H9 (cell line): ENCODE data around the gene SLC35A4. TPM values are rescaled to one million over a fixed set of nuclear protein-coding genes. Genes with fewer than 3 reads are reported as not detected.

ENCODE experiments used
- DNase-seq: peaks from one replicate; pipeline ENCODE4 v3.0.0-alpha.2; 2017
- H2AFZ ChIP-seq: one replicate; pipeline ENCODE4 v1.6.1; 2013; ENCODE audit warnings: mild to moderate bottlenecking, low read length, control low read depth, moderate library complexity
- H2AK5ac ChIP-seq: 2 replicates; pipeline ENCODE4 v1.6.1; 2013; ENCODE audit warnings: low read length, control low read depth, mixed read lengths; ENCODE audit not compliant: insufficient read length
- H2BK120ac ChIP-seq: one replicate; pipeline ENCODE4 v1.6.1; 2013; ENCODE audit warnings: low read depth, mild to moderate bottlenecking, low read length, control low read depth, inconsistent platforms; ENCODE audit not compliant: poor library complexity, severe bottlenecking
- H2BK12ac ChIP-seq: 2 replicates; pipeline ENCODE4 v1.6.1; 2013; ENCODE audit warnings: low read length, control low read depth, mixed read lengths, low read depth; ENCODE audit not compliant: insufficient read length
- H2BK15ac ChIP-seq: 2 replicates; pipeline ENCODE4 v1.6.1; 2013; ENCODE audit warnings: low read depth, low read length, control low read depth
- H2BK20ac ChIP-seq: one replicate; pipeline ENCODE4 v1.6.1; 2013; ENCODE audit warnings: low read depth, mild to moderate bottlenecking, low read length, control low read depth, inconsistent platforms; ENCODE audit not compliant: poor library complexity, severe bottlenecking
- H2BK5ac ChIP-seq: 2 replicates; pipeline ENCODE4 v1.6.1; 2013; ENCODE audit warnings: low read length, control low read depth, mixed read lengths; ENCODE audit not compliant: insufficient read length
- H3K14ac ChIP-seq: 2 replicates; pipeline ENCODE4 v1.6.1; 2013; ENCODE audit warnings: low read length, control low read depth; ENCODE audit not compliant: insufficient read depth
- H3K18ac ChIP-seq: 2 replicates; pipeline ENCODE4 v1.6.1; 2013; ENCODE audit warnings: low read depth, mild to moderate bottlenecking, mixed read lengths, low read length, control low read depth; ENCODE audit not compliant: insufficient read length
- H3K23ac ChIP-seq: 2 replicates; pipeline ENCODE4 v1.6.1; 2013; ENCODE audit warnings: low read length, control low read depth, mixed read lengths, low read depth; ENCODE audit not compliant: insufficient read length
- H3K23me2 ChIP-seq: 2 replicates; pipeline ENCODE4 v1.6.1; 2013; ENCODE audit warnings: low read depth, mild to moderate bottlenecking, mixed read lengths, low read length, control low read depth; ENCODE audit not compliant: insufficient read length, poor library complexity, severe bottlenecking
- H3K27ac ChIP-seq: 2 replicates; pipeline ENCODE4 v1.5.1; 2013; ENCODE audit warnings: low read length, control low read depth, mixed read lengths, low read depth; ENCODE audit not compliant: insufficient read length
- H3K27me3 ChIP-seq: 2 replicates; pipeline ENCODE4 v1.6.1; 2013; ENCODE audit warnings: low read length, control low read depth, inconsistent platforms; ENCODE audit not compliant: insufficient read depth
- H3K4ac ChIP-seq: 2 replicates; pipeline ENCODE4 v1.6.1; 2013; ENCODE audit warnings: low read depth, mild to moderate bottlenecking, control low read depth, inconsistent platforms, low read length, moderate library complexity
- H3K4me1 ChIP-seq: 2 replicates; pipeline ENCODE4 v1.6.1; 2013; ENCODE audit warnings: low read length, control low read depth, inconsistent platforms; ENCODE audit not compliant: insufficient read depth
- H3K4me2 ChIP-seq: 2 replicates; pipeline ENCODE4 v1.6.1; 2013; ENCODE audit warnings: low read length, control low read depth, mixed read lengths; ENCODE audit not compliant: insufficient read length, insufficient read depth
- H3K56ac ChIP-seq: 2 replicates; pipeline ENCODE4 v1.6.1; 2013; ENCODE audit warnings: low read depth, mild to moderate bottlenecking, mixed read lengths, low read length, control low read depth; ENCODE audit not compliant: insufficient read length
- H3K79me1 ChIP-seq: 2 replicates; pipeline ENCODE4 v1.6.1; 2013; ENCODE audit warnings: low read depth, mild to moderate bottlenecking, moderate library complexity, low read length, control low read depth, inconsistent platforms; ENCODE audit not compliant: insufficient read depth, poor library complexity, severe bottlenecking
- H3K79me2 ChIP-seq: 2 replicates; pipeline ENCODE4 v1.6.1; 2013; ENCODE audit warnings: low read length, control low read depth, inconsistent platforms; ENCODE audit not compliant: insufficient read depth
- H3K9ac ChIP-seq: 2 replicates; pipeline ENCODE4 v1.6.1; 2013; ENCODE audit warnings: low read length, control low read depth, mixed read lengths; ENCODE audit not compliant: insufficient read length; ENCODE audit errors: extremely low read depth
- H3K9me3 ChIP-seq: one replicate; pipeline ENCODE4 v1.6.1; 2013; ENCODE audit warnings: low read depth, low read length, inconsistent platforms; ENCODE audit not compliant: control insufficient read depth
- H3T11ph ChIP-seq: one replicate; pipeline ENCODE4 v1.6.1; 2013; ENCODE audit warnings: mild to moderate bottlenecking, low read length, control low read depth, inconsistent platforms
- H4K20me1 ChIP-seq: one replicate; pipeline ENCODE4 v1.6.1; 2013; ENCODE audit not compliant: control insufficient read depth, insufficient read length, insufficient read depth
- H4K5ac ChIP-seq: 2 replicates; pipeline ENCODE4 v1.6.1; 2013; ENCODE audit warnings: low read depth, mild to moderate bottlenecking, mixed read lengths, low read length, control low read depth; ENCODE audit not compliant: insufficient read length
- H4K8ac ChIP-seq: replicated peaks from 2 replicates; pipeline ENCODE4 v1.6.1; 2013; ENCODE audit warnings: low read length, control low read depth, mixed read lengths, low read depth; ENCODE audit not compliant: insufficient read length
- H4K91ac ChIP-seq: 2 replicates; pipeline ENCODE4 v1.6.1; 2013; ENCODE audit warnings: low read depth, mild to moderate bottlenecking, moderate library complexity, mixed read lengths, low read length, control low read depth; ENCODE audit not compliant: insufficient read length
- H3K27ac Mint-ChIP-seq, 3 experiments: 2 replicates in 2 of 3; 3 replicates in 1 of 3; pipeline ENCODE4 v1.8.0; 2020 to 2021; ENCODE audit warnings: mixed read lengths in 3 of 3, mild to moderate bottlenecking in 1 of 3, moderate library complexity in 1 of 3
- H3K27me3 Mint-ChIP-seq: 2 replicates; pipeline ENCODE4 v1.8.0; 2021; ENCODE audit warnings: low read depth, mild to moderate bottlenecking, moderate library complexity, mixed read lengths
- H3K36me3 Mint-ChIP-seq, 3 experiments: 2 replicates in 2 of 3; 3 replicates in 1 of 3; pipeline ENCODE4 v1.8.0; 2020 to 2021; ENCODE audit warnings: low read depth in 3 of 3, mixed read lengths in 3 of 3; ENCODE audit not compliant: insufficient read depth in 1 of 3
- H3K4me1 Mint-ChIP-seq, 2 experiments: 2 replicates each; pipeline ENCODE4 v1.8.0; 2020; ENCODE audit warnings: mixed read lengths in 2 of 2
- H3K4me3 Mint-ChIP-seq, 2 experiments: 2 replicates in 1 of 2; 3 replicates in 1 of 2; pipeline ENCODE4 v1.8.0; 2020 to 2021; ENCODE audit warnings: mild to moderate bottlenecking in 2 of 2, mixed read lengths in 2 of 2, moderate library complexity in 1 of 2
- H3K9me3 Mint-ChIP-seq, 2 experiments: 2 replicates in 1 of 2; 3 replicates in 1 of 2; pipeline ENCODE4 v1.8.0; 2020; ENCODE audit warnings: mild to moderate bottlenecking in 2 of 2, mixed read lengths in 2 of 2, moderate library complexity in 1 of 2
- WGBS: extraction: QIAGEN DNeasy Blood & Tissue Kit; methylation state at CpG from one replicate; pipeline ENCODE4 v1.1.7; 2013; ENCODE audit warnings: missing lambda C conversion rate, low lambda C conversion rate, mixed read lengths; ENCODE audit not compliant: insufficient read length; ENCODE audit errors: extremely low coverage; 5-methylcytosine and 5-hydroxymethylcytosine counted together
- total RNA-seq: library from RNA; stranded (reverse); gene quantifications from 2 replicates; pipeline ENCODE4 v1.2.1, GENCODE V29; 2021
- TF ChIP-seq, protein P1 (sequence below): fragments of 200-600 bp; sonication (generic); conservative IDR thresholded peaks from 3 replicates; pipeline ENCODE4 v1.8.0; 2021; ENCODE audit warnings: antibody characterized with exemption, mild to moderate bottlenecking

The SLC35A4 gene
- total RNA-seq, 1 experiment from 2014 or later: 92.0 TPM

DNA sequence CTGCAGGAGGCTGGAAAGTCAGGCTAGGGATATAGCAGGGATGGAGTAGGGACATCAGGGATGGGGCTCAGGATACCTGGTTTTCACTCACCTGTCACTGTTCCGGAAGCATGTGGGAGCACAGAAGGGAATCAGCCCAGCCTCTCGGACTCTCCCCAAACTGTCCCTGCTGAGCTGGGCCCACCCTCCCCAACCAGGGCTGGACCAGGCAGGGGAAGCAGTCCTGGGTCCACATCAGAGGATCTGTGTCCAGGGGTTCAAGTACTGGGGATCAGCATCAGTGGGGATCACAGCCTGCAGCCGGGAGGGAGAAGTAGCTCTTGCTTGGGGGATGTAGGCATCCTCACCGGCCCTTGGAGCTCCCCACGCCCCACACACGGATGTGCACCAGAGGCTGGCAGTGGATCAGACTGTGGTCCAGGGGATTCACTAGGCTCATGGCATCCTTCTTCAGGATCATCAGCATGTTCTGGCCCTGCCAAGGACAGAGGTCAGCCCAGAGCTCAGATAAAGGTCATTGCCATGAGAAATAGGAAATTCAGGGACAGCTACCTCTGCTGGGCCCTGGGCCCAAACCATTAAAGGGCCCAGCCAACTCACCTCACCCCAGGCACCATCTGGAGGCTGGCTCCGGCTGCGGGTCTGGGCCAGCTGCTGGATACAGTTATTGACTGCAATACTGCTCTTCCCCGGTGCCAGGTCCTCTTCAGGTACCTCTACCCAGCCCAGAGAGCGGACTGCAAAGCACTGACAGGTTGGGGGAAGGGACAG lies 2.7 kb upstream of the SLC35A4 start:
- Histone ChIP-seq H4K8ac (no peak overlapping the region), H4K5ac (no peak overlapping the region), H3K79me2 (no peaks in the 10 kb centered on the region), H2BK120ac (no peak overlapping the region), H2AFZ (no peak overlapping the region), H4K91ac (no peak overlapping the region), H3K4me1 (peaks cover 7% of the 10 kb centered on the region; the same call in 1 of the 2 replicates), H3K27me3 (no peaks in the 10 kb centered on the region), H4K20me1 (no peaks in the 10 kb centered on the region), H3K56ac (no peak overlapping the region), H2BK15ac (no peak overlapping the region), H3K14ac (no peak overlapping the region), H2BK5ac (no peak overlapping the region), H3K23me2 (peaks cover 10% of the 10 kb centered on the region), H3K9ac (no peak overlapping the region), H3K79me1 (no peaks in the 10 kb centered on the region), H2AK5ac (no peak overlapping the region), H3T11ph (no peak overlapping the region), H3K4me2 (no peak overlapping the region), H3K23ac (no peak overlapping the region), H3K9me3 (no peaks in the 10 kb centered on the region), H3K27ac (no peak overlapping the region), H3K4ac (no peak overlapping the region), H2BK12ac (no peak overlapping the region), H2BK20ac (no peak overlapping the region), H3K18ac (no peak overlapping the region)
- Mint-ChIP-seq H3K4me3 (no peak overlapping the region), H3K36me3 (peaks cover 7 to 25% (median 20%) of the 10 kb centered on the region in 3 experiments), H3K9me3 (no peaks in the 10 kb centered on the region; a peak in 2 of 5 replicates), H3K4me1 (peaks cover 23 to 26% of the 10 kb centered on the region in 2 experiments), H3K27me3 (no peaks in the 10 kb centered on the region; the same call in 1 of the 2 replicates), H3K27ac (no peak overlapping the region)
- no peak for DNase-seq
- no CpG with 5 or more reads among the region's 10 CpGs for WGBS
- TF ChIP-seq, protein P1, sequence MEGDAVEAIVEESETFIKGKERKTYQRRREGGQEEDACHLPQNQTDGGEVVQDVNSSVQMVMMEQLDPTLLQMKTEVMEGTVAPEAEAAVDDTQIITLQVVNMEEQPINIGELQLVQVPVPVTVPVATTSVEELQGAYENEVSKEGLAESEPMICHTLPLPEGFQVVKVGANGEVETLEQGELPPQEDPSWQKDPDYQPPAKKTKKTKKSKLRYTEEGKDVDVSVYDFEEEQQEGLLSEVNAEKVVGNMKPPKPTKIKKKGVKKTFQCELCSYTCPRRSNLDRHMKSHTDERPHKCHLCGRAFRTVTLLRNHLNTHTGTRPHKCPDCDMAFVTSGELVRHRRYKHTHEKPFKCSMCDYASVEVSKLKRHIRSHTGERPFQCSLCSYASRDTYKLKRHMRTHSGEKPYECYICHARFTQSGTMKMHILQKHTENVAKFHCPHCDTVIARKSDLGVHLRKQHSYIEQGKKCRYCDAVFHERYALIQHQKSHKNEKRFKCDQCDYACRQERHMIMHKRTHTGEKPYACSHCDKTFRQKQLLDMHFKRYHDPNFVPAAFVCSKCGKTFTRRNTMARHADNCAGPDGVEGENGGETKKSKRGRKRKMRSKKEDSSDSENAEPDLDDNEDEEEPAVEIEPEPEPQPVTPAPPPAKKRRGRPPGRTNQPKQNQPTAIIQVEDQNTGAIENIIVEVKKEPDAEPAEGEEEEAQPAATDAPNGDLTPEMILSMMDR: no peak
